ENCODE results near the gene SYT17.
"Not testable (repeated sequence)": the region's sequence is repeated elsewhere in the genome, so short reads cannot be mapped to it uniquely, and the experiment has no call there.

Gene SYT17

DNA sequence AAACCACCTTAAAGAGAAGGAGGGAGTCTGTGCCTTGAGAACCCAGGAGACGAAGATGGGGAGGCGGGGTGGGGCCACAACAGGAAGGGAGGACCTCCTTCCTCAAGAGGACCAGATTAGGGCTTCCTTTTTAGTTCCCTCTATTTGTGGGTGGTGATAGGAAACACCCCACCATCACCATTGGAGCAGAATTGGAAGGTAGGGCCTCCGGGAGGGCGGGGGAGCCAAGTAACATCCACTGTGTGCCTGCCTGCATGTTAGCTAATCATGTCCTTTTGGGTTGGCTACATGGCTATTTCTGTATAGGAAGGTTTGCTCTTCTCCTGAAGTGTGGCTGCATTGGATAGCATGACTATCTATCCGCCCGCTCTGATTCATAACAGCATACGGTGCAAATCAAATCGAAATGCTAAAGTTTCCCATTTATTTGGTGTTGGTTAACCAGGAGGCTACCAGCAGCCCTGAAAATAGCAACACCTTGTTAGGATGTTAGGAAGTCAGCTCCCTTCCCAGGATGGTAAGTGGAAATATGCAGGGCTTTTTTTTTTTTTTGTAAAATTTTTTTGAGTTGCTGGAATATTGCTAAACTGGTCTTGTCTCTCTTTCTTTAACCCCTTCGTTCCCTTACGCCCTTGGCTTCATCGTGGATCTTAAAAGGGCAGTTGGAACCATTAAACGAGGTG is 4.2 kb downstream of the SYT17 start:
- DNase-seq (ENCODE audit: extremely low read depth in 1 of 2, low read depth in 1 of 2), result no peak

DNA sequence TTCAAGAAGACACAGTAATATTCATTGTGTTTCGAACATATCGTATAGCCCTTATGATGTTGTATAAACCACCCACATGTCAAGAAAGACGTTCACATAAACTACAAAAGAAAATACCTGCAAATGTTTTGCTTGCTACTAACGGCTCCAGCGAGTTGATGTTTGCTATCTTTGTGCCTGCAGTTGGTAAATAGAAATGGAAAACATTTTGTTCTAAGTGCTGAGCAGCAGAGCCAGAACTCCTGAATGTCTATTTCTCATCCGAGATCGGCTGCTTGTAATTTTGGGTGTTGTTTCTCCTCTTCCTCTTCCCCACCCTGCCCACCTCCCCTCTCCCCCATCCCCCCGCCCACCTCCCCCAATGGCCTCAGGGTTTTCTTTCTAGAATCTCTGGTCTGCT is 5.0 kb downstream of the SYT17 start:
- no peak for DNase-seq (ENCODE audit: extremely low read depth in 1 of 2, low read depth in 1 of 2)

DNA sequence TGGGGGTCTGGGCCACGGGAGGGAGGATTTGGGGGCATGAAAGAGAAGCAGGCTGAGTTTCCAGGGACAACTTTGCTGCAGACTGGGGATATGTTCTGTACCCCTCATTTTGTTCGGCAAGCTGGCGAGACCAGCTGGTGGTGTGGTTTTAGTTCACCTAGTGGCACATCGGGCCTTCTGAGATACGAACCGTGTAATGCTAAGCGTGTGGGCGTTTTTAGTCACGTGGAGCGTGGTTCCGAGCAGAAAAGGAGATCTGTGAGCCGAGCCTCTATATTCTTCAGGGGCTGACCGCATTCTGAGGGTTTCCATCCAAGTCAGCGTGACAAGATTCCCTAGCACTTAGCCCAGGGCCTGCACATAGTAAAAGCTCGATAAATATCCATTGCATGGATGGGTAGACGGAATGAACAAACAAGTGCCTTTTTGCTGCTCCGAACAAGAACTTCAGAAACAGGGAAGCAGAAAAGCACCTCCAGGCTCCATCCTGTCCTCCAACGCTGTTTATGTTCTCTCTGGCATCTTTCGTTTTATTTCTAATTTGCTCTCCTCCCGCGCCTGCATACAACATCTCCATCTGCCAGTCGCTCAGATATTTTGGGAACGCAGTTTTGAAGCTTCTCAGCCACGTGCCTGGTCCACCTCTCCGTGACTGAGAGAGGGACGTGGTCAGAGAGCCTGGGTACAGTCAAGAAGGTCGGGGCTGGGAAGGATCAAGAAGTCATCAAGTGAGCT is 5.8 kb downstream of the SYT17 start:
- DNase-seq (ENCODE audit: extremely low read depth in 1 of 2, low read depth in 1 of 2), result no peak

DNA sequence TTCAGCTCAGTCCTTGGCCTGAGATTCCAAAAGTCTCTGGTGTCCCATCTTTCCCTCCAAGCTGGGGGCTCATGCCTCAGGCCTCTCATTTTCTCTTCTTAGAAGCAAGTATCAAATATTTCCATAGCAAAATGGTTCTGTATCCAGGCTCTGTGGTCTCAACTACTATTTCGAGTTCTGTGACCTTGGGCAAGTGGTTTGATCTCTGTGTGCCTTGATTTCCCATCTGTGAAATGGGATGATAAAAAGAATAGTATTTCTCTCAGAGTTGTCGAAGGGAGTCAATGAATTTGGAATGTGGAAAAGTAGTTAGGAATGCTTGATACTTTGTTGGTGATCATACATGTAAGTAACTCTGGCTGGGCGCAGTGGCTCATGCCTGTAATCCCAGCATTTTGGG is 6.4 kb downstream of the SYT17 start:
- no peak for DNase-seq (ENCODE audit: extremely low read depth in 1 of 2, low read depth in 1 of 2)

DNA sequence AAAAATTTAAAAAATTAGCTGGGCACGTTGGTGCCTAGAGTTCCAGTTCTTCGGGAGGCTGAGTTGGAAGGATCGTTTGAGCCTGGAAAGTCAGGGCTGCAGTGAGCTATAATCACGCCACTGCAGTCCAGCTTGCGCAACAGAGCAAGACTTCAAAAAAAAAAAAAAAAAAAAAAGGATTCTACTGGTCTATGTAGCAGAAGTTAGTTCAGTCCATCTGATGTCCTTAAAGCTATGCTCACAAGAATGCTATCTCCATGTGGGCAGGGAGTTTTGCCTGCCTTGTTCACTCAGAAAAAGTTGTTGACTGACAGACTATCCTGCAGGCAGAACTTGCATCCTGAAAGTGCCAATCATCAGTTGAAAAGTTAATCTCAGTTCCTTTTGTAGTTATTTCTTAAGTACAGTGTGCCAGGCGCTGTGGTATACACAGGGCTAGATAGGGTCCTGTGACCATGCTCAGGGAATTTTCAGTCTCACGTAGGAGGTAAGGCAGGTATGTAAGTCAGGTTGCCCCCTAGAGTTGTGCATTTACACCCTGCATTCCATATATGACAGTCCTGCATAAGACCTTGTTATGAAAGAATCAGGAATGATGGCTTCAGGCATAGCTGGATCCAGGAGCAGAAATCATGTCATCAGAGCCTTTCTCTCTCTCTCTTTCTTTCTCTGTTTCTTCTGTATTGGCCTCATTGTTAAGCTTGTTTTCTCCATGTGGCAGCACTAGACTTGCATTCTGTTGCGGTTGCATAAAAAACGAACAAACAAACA is 7.6 kb downstream of the SYT17 start:
- DNase-seq (ENCODE audit: extremely low read depth in 1 of 2, low read depth in 1 of 2), result no peak

DNA sequence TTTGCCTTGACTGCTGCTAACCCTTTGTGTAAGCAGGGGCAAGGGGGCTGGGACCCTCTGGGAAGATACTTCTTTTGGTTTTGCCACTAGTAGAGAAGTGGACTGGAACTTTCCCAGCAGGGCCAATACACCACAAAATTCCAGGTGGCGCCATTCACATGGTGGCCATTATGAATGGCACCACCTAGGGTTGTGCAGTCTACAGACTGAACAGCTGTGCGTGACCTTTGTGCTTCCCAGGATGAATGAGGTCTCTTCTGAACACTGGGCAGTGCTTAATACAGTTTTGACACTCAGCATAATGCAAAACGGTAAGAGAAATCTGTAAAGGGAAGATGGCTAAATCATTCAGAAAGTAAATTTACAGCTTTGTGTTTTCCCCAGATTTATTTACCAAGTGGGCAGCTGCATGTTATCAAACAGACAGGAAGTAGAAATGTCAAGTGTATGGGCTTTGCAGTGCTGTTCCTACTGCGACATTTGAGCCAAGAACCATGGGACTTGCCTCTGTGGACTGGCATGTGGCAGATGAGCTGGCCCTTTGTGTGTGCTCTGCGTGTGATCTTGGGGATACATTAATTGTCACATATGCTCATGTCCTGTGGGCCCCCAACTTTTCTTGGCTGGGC is 9.2 kb downstream of the SYT17 start:
- DNase-seq (ENCODE audit: extremely low read depth in 1 of 2, low read depth in 1 of 2), result no peak

DNA sequence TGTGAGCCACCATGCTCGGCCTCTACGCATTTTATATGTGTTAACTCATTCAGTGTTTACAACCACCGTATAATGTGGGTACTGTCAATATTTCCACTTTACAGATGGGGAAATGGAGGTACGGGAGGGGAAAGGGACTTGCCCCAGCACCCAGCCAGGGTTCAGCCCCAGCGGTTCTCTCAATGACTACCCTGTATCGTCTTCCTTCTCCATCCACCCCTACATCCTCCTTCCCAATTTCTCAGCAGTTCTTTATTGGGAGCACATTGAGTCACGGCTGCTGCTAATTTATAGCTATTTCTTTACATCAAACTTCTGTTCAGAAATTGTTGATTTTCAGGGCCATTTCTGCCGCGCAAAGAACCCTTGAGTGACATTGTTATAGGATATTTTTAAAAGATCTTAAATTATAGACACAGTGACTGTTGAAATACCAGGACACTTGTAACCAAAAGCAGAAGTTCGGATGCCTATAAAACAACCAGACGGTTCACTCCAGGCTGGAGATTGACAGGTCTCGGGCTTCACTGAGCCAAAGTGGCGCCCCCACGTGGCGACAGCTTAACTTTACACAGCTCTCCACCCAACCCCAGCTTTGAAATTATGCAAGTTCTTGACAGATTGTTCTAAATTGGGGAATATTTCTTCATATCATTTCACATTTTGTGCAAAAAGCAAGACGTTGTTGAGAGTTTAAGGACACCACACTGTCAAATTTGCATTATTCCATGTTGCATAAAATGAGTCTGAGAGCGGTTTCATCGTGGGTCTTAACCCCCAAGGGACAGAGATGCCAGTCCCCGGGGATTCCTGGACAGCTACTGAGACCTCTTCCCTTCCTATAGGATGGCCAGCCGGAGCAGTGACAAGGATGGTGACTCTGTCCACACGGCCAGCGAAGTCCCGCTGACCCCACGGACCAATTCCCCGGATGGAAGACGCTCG is 11.8 kb downstream of the SYT17 start:
- DNase-seq (ENCODE audit: extremely low read depth in 1 of 2, low read depth in 1 of 2), result peak; percentile 5 to 11

DNA sequence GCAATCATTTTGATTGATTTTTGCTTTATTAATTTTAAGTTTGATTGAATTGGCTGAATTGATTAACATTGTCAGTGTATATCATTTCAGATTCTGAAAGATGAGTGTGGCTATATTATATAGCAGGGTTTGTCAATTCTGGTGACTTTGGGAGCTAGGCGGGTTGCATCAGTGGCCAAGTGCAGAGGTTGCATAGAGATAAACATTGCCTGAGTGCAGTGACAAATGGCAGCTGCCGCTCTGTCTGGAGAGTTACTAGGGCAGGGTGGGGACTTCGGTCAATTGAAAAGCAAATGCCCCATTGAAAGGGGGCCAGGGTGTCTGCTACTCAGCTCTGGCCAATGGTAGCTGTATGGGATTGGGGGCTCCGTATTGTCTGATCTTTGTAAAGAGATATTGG is 12.7 kb downstream of the SYT17 start:
- no peak for DNase-seq (ENCODE audit: extremely low read depth in 1 of 2, low read depth in 1 of 2)

DNA sequence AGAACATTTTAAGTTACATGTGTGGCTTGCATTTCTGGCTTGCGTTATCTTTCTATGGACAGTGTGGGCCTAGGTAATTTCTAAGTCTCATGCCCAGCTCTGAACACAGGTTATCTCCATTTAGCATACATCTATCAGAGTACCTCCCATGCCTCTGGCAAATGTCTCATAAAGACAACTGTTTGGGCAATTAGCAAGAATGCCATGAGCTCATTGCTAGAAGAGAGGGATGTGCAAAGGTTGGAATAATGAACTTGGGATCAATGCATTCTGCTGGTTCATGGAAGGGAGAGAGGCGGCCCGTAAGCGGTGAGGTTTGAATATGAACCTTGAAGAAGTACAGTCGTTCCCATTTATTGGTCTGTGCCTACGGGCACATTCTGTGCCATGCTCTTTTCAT is 14.4 kb downstream of the SYT17 start:
- no peak for DNase-seq (ENCODE audit: extremely low read depth in 1 of 2, low read depth in 1 of 2)

DNA sequence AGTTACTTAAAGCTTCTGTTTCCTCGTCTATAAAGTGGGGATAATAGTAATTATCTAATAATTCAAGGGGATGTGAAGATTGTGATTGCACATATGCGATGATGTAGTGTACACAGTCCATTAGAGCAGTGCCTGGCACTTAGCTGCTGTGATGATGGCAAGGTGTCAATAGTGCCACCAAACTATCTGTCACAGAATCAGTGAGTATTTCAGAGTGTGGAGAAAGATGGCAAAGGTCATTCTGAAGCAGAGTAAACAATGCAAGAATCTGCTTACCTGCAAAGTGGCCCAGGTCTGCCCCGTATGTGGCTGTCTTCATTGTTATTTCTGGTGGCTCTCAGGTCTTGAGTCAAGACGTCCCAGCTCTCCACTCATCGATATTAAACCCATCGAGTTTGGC is 15.1 kb downstream of the SYT17 start:
- no peak for DNase-seq (ENCODE audit: extremely low read depth in 1 of 2, low read depth in 1 of 2)

DNA sequence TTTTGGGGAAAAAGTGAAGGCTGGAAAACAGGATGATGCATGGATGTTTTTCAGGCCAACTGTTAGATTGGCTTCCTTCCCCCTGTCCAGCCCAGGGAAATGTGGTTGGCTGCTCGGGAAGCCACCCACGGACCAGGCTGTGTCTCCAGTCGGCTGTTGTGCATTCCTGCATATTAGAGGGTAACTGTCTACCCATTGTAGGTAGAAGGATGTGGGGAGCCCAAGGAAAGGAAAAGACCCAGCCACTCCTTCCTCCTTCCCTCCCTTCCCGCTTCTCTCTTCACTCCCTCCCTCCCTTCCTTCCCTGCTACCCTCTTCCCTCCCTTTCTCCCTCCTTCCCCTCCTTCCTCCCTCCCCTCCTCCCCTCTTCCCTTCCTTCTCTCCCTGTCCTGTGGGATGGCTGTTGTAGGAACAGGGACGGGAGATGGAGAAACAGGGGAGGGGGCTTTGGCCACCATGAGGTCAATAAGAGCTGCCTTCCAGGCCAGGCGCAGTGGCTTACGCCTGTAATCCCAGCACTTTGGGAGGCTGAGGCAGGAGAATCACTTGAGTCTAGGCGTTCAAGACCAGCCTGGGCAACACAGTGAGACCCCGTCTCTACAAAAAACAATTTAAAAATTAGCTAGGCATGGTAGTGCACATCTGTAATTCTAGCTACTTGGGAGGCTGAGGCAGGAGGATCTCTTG is 16.9 kb downstream of the SYT17 start:
- DNase-seq (ENCODE audit: extremely low read depth in 1 of 2, low read depth in 1 of 2), result no peak

DNA sequence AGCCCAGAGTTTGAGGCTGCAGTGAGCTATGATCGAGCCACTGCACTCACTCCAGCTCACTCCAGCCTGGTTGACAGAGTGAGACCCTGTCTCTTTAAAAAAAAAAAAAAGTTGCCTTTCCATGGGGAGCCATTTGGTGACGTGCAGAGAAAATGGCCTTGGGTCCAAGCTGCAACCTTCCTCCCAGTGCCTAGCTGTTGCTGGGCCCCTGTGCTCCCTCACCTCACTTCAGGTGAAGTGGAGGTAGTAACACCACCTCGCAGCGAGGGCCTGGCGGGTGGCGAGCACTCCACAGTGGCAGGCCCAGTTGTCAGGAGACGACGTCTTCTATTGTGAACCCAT is 17.4 kb downstream of the SYT17 start:
- no peak for DNase-seq (ENCODE audit: extremely low read depth in 1 of 2, low read depth in 1 of 2)

DNA sequence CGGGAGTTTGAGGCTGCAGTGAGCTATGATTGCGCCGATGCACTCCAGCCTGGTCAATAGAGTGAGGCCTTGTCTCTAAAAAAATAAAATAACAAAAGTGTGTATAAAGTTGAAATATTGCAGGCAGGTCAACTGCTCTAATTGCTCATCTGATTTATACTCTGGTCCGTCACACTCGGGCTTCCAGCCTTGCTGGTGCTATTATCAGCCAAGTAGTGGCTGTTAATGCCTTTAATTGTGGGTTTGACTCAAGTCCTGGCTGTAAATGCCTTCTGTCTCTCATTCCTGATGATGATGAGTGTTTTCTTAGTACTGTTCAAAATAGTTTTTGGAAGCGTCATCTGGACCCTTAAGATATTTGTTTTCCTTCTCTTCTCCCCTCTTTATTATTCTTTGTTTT is 18.4 kb downstream of the SYT17 start:
- DNase-seq (ENCODE audit: extremely low read depth in 1 of 2, low read depth in 1 of 2), result no peak

DNA sequence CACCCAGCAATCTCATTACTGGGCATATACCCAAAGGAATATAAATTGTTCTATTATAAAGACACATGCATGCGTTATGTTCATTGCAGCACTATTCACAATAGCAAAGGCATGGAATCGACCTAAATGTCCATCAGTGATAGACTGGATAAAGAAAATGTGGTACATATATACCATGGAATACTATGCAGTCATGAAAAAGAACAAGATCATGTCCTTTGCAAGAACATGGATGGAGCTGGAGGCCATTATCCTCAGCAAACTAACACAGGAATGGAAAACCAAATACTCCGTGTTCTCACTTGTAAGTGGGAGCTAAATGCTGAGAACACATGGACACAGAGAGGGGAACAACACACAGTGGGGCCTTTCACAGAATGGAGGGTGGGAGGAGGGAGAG is 19.9 kb downstream of the SYT17 start:
- DNase-seq (ENCODE audit: extremely low read depth in 1 of 2, low read depth in 1 of 2), result not testable (repeated sequence)

DNA sequence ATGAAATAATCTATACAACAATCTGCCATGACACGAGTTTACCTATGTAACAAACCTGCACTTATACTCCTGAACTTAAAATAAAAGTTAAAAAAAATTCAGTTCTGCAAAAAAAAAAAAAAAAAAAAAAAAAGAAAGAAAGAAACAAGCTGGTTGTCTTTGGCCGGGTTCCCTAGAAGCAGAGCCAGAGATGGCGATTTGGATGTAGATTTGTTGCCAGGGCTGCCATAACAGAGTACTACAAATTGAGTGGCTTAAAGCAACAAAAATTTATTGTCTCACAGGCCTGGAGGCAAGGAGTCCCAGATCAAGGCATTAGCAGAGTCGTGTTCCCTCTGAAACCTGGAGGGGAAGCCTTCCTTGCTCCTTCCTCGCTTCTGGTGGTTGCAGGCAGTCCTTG is 20.4 kb downstream of the SYT17 start:
- DNase-seq (ENCODE audit: extremely low read depth in 1 of 2, low read depth in 1 of 2), result no peak

DNA sequence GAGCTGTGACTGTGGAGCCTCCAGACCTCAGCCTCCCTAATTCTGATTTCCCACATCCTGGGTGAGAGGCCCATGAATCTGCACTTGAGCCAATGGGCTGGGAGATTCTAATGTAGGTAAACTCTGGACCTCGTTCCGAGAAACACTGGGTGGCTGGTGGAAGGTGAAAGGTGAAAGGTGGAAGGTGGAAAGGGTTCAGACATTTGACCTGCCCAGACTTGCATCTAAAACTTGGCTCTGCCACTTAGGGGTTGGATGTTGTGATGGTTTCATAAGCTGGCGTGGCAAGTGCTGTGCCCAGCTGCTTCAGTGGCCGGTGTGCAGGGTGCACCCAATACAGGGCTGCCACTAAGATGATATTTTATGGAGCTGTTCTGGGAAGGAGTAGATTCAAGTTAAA is 24.8 kb downstream of the SYT17 start:
- no peak for DNase-seq (ENCODE audit: extremely low read depth in 1 of 2, low read depth in 1 of 2)

DNA sequence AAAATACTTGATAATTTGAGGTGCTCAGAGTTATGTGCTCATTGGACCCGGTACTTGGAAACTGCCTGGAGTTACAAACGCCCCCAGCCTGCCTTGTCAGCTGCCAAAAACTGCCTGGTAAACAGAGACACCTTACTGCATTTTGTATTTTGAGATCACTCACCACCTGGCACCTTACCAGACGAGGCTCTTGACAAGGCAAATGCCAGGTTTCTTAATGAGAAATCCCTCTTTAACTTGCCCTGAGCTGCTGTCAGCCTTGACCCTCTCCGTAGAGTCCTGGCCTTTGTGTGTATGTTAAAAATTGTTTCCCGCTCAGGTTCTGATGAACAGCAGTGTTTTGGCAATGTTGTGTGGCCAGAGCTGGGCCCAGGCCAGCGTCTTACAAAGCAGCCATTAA is 28.8 kb downstream of the SYT17 start:
- DNase-seq (ENCODE audit: extremely low read depth in 1 of 2, low read depth in 1 of 2), result no peak

DNA sequence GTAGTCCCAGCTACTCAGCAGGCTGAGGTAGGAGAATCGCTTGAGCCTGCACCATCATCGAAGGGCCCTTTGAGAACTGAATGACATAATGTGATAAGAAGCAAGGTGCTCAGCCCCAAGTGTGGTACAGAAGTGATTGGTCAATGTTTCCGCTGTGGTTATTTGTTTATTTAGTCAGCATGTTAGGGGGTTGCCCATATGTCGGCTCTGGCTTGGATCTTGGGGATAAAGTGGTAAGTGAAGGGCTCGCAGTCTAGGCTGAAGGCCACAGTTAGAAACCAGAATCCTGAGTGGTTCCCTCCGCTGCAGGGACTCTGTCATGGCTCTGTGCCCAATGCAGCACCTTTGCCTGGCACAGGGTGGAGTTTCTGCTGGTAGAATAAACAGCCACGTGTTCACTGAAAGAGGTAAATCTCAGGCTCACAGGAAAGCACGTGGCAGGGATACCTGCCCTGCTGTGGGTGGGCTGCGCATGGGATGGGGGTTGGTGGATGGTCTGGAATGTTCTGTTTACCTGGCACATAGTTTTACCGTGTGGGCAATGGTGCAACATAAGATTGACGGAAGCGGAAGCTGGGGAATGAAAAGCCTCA is 35.4 kb downstream of the SYT17 start:
- DNase-seq (ENCODE audit: extremely low read depth in 1 of 2, low read depth in 1 of 2), result no peak

DNA sequence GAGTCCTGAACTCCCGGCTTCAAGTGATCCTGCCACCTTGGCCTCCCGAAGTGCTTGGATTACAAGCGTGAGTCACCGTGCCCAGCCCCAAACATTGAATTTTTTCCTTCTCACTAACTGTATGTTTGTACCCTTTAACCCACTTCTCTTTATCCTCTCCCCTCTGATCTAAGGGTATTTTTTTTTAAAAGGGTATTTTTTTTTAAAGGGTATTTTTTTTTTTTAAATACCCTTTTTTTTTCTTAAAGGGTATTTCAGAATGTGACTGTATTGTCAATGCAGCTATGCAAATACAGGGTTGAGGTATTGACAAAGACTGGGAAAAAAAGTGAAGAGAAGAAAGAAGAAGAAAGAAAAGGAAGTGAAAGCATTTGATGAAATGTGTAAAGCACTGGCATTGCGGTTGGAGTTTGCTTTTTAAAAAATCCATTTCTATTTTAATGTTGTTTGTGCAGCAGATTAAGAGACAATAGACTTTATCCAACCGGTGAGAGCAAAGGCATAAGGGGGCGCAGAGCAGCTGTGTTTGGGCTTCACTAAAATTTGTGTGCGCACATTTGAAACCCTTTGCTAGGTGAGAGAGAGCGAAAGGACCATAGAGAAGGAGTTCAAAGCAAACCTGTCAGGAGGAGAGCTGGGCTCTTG is 42.4 kb downstream of the SYT17 start:
- no peak for DNase-seq (ENCODE audit: extremely low read depth in 1 of 2, low read depth in 1 of 2)

Data from stimulated activated CD8-positive, alpha-beta memory T cell treated with anti-CD3 and anti-CD28 coated beads, Interleukin-7, amount 100 ng/mL, for 48 hours (primary cell).